ENCODE results near the gene C19orf18. TPM values are rescaled to one million over a fixed set of nuclear protein-coding genes. Genes with fewer than 3 reads are reported as not detected.
"Not testable (repeated sequence)": the region's sequence is repeated elsewhere in the genome, so short reads cannot be mapped to it uniquely, and the experiment has no call there.

The C19orf18 gene
- 0.82 TPM for total RNA-seq

- DNase-seq = no peak
Measured at GRCh38 chr19:57974434-57974833, at the start of gene C19orf18. Gene C19orf18, minus strand, starts transcription at chr19:57974534. Its CDS starts 102 bp downstream, at chr19:57974432.

- DNase-seq = no peak
Measured at GRCh38 chr19:58022283-58022660, 47.9 kb upstream of the C19orf18 start.

- DNase-seq = peak; percentile 91
Measured at GRCh38 chr19:58021541-58022282, 47.4 kb upstream of the C19orf18 start.

GRCh38 chr19:58020129-58020528 is 45.8 kb upstream of the C19orf18 start:
- no peak for DNase-seq

GRCh38 chr19:58014141-58014540 is 39.8 kb upstream of the C19orf18 start:
- DNase-seq = no peak

- DNase-seq = no peak
Measured at GRCh38 chr19:58010507-58010906, 36.2 kb upstream of the C19orf18 start.

GRCh38 chr19:58009666-58010301 is 35.5 kb upstream of the C19orf18 start:
- peak; percentile 96 for DNase-seq

- no peak for DNase-seq
Measured at GRCh38 chr19:58009301-58009665, 34.9 kb upstream of the C19orf18 start.

- not testable (repeated sequence) for DNase-seq
Measured at GRCh38 chr19:58008877-58009276, 34.5 kb upstream of the C19orf18 start.

GRCh38 chr19:58007285-58007684 is 33.0 kb upstream of the C19orf18 start:
- DNase-seq = no peak

GRCh38 chr19:58003174-58003828 is 29.0 kb upstream of the C19orf18 start:
- DNase-seq = no peak

GRCh38 chr19:58002384-58003173 is 28.2 kb upstream of the C19orf18 start, which contains the start of gene ZNF606:
Gene ZNF606, minus strand, starts transcription at chr19:58002820. Its CDS starts 1,501 bp downstream, at chr19:58001319.
- peak; percentile 95 for DNase-seq

- DNase-seq = no peak
Measured at GRCh38 chr19:58001895-58002369, 27.6 kb upstream of the C19orf18 start.

- no peak for DNase-seq
Measured at GRCh38 chr19:58000677-58001076, 26.3 kb upstream of the C19orf18 start.

GRCh38 chr19:57992841-57993240 is 18.5 kb upstream of the C19orf18 start:
- DNase-seq = no peak

- DNase-seq = no peak
Measured at GRCh38 chr19:57978586-57979289, 4.4 kb upstream of the C19orf18 start.

- DNase-seq = no peak
Measured at GRCh38 chr19:57964761-57965160, 9.6 kb downstream of the C19orf18 start.

GRCh38 chr19:57961785-57962184 is 12.5 kb downstream of the C19orf18 start:
- DNase-seq = no peak

- DNase-seq = no peak
Measured at GRCh38 chr19:57954996-57955395, 19.3 kb downstream of the C19orf18 start.

GRCh38 chr19:57949702-57950101 is 24.6 kb downstream of the C19orf18 start:
- DNase-seq = no peak

- DNase-seq = no peak
Measured at GRCh38 chr19:57949296-57949695, 25.0 kb downstream of the C19orf18 start.

Measured in tongue (tissue), 2 donors.